HepG2 (cell line): ENCODE results near the gene ZNF277. TPM values are rescaled to one million over a fixed set of nuclear protein-coding genes. Genes with fewer than 3 reads are reported as not detected.

Experiments used
- BHLHE40 ChIP-seq: IDR thresholded peaks from 2 replicates; pipeline ENCODE4 v1.6.1; 2011; ENCODE audit warnings: low read length, improper control_type of control experiment
- CEBPG ChIP-seq: IDR thresholded peaks from 2 replicates; pipeline ENCODE4 v1.6.1; 2016
- ETV6 ChIP-seq: sonication (generic); formaldehyde crosslinking; conservative IDR thresholded peaks from 2 replicates; pipeline ENCODE4 v1.4.0; 2020; ENCODE audit warnings: missing genetic modification reagents
- FOXC1 ChIP-seq: sonication (generic); formaldehyde crosslinking; IDR thresholded peaks from 2 replicates; pipeline ENCODE4 v1.8.0; 2022; ENCODE audit warnings: mild to moderate bottlenecking, missing genetic modification reagents, borderline replicate concordance
- JARID2 ChIP-seq: sonication (generic); formaldehyde crosslinking; IDR thresholded peaks from 2 replicates; pipeline ENCODE4 v1.8.1; 2023; ENCODE audit warnings: missing genetic modification reagents, inconsistent platforms; ENCODE audit not compliant: insufficient replicate concordance
- PATZ1 ChIP-seq: sonication (generic); formaldehyde crosslinking; IDR thresholded peaks from 2 replicates; pipeline ENCODE4 v1.4.0; 2020; ENCODE audit warnings: missing genetic modification reagents
- PAWR ChIP-seq: sonication (generic); formaldehyde crosslinking; IDR thresholded peaks from 2 replicates; pipeline ENCODE4 v1.4.0; 2020; ENCODE audit warnings: missing genetic modification reagents, mild to moderate bottlenecking, borderline replicate concordance
- PHB2 ChIP-seq: fragments of 450-650 bp; IDR thresholded peaks from 2 replicates; pipeline ENCODE4 v1.6.1; 2018; ENCODE audit not compliant: partially characterized antibody
- SAFB2 ChIP-seq: sonication (generic); formaldehyde crosslinking; IDR thresholded peaks from 2 replicates; pipeline ENCODE4 v1.5.1; 2020; ENCODE audit warnings: missing genetic modification reagents, low read depth, mild to moderate bottlenecking, borderline replicate concordance
- ZFP62 ChIP-seq: sonication (generic); formaldehyde crosslinking; IDR thresholded peaks from 2 replicates; pipeline ENCODE4 v1.4.0; 2020; ENCODE audit warnings: missing genetic modification reagents
- ZNF232 ChIP-seq: sonication (generic); formaldehyde crosslinking; IDR thresholded peaks from 2 replicates; pipeline ENCODE4 v1.4.0; 2020; ENCODE audit warnings: missing genetic modification reagents, borderline replicate concordance
- ZNF253 ChIP-seq: sonication (generic); formaldehyde crosslinking; IDR thresholded peaks from 2 replicates; pipeline ENCODE4 v1.8.0; 2022; ENCODE audit warnings: mild to moderate bottlenecking, missing genetic modification reagents, borderline replicate concordance
- ZNF556 ChIP-seq: sonication (generic); formaldehyde crosslinking; IDR thresholded peaks from 2 replicates; pipeline ENCODE4 v1.4.0; 2020; ENCODE audit warnings: mild to moderate bottlenecking, missing genetic modification reagents, borderline replicate concordance
- ZNF747 ChIP-seq: sonication (generic); formaldehyde crosslinking; IDR thresholded peaks from 2 replicates; pipeline ENCODE4 v1.8.1; 2023; ENCODE audit warnings: missing genetic modification reagents, mild to moderate bottlenecking, borderline replicate concordance
- ZNF768 ChIP-seq: sonication (generic); formaldehyde crosslinking; IDR thresholded peaks from 2 replicates; pipeline ENCODE4 v1.4.0; 2020; ENCODE audit warnings: missing genetic modification reagents
- polyA plus RNA-seq, 8 experiments: library from polyadenylated mRNA; depleted of rRNA in 3 of 8; stranded (reverse) in 7 of 8; unstranded in 1 of 8; fragments of >200 nt; fragmentation: Illumina TruSeq in 4 of 8; extraction: Trizol in 4 of 8; gene quantifications; 2 replicates each; pipeline versions ENCODE4 v1.2.1 to v1.2.3, GENCODE V29; 2011 to 2016; ENCODE audit warnings: low read depth in 4 of 8, missing spikeins in 1 of 8, mixed read lengths in 1 of 8; ENCODE audit not compliant: insufficient read depth in 1 of 8
- total RNA-seq, 5 experiments: library from RNA; depleted of rRNA; stranded (reverse); fragments of >200 nt; fragmentation: Illumina TruSeq; extraction: Trizol; gene quantifications; 2 replicates each; pipeline ENCODE4 v1.2.3, GENCODE V29; 2016; ENCODE audit warnings: low read depth in 1 of 5
- TF ChIP-seq, protein P1 (sequence below): sonication (generic); formaldehyde crosslinking; IDR thresholded peaks from 2 replicates; pipeline ENCODE4 v1.5.0; 2020; ENCODE audit warnings: missing genetic modification reagents
- TF ChIP-seq, protein P2 (sequence below): sonication (generic); formaldehyde crosslinking; IDR thresholded peaks from 2 replicates; pipeline ENCODE4 v1.4.0; 2020; ENCODE audit warnings: mild to moderate bottlenecking, missing genetic modification reagents
- TF ChIP-seq, protein P3 (sequence below): sonication (generic); formaldehyde crosslinking; IDR thresholded peaks from 2 replicates; pipeline ENCODE4 v1.5.0; 2020; ENCODE audit warnings: mild to moderate bottlenecking, missing genetic modification reagents
- TF ChIP-seq, protein P4 (sequence below): sonication (generic); formaldehyde crosslinking; IDR thresholded peaks from 2 replicates; pipeline ENCODE4 v1.4.0; 2020; ENCODE audit warnings: missing genetic modification reagents, borderline replicate concordance

The ZNF277 gene
- total and polyA plus RNA-seq, 2 of the 13 experiments (the other 11 are each of a cell fraction or from before 2014, with no cell fraction given), result 29.1 to 30.1 TPM

DNA sequence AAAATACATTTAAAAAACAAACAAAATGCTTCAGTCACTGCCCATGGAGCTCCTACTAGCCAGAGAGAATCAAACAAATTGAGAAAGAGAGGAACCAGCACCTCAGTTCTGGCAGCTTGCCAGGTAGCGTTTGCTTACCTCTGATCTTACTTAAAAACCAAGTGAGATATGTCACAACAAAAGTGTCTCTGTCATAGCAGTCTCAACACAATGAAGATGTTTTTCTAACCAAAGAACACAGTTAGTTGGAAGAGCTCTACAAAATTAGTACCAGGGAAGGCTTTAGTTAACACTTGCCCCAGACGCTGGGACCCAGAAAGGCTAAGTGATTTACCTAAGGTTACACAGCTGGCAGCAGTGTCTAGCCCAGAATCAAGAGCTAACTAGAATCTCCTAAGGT, 3.7 kb upstream of the ZNF277 start (continued):
- TF ChIP-seq, protein P1, sequence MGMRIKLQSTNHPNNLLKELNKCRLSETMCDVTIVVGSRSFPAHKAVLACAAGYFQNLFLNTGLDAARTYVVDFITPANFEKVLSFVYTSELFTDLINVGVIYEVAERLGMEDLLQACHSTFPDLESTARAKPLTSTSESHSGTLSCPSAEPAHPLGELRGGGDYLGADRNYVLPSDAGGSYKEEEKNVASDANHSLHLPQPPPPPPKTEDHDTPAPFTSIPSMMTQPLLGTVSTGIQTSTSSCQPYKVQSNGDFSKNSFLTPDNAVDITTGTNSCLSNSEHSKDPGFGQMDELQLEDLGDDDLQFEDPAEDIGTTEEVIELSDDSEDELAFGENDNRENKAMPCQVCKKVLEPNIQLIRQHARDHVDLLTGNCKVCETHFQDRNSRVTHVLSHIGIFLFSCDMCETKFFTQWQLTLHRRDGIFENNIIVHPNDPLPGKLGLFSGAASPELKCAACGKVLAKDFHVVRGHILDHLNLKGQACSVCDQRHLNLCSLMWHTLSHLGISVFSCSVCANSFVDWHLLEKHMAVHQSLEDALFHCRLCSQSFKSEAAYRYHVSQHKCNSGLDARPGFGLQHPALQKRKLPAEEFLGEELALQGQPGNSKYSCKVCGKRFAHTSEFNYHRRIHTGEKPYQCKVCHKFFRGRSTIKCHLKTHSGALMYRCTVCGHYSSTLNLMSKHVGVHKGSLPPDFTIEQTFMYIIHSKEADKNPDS (CRISPR knock-in tag), result no peak
- TF ChIP-seq PATZ1 (CRISPR knock-in tag) (no peak), PHB2 (no peak), ZNF747 (CRISPR knock-in tag) (no peak), CEBPG (CRISPR knock-in tag) (peak; percentile 54; the same call in 1 of the 2 replicates), ZNF253 (CRISPR knock-in tag) (no peak), ZNF232 (CRISPR knock-in tag) (no peak), PAWR (CRISPR knock-in tag) (no peak), ZNF768 (CRISPR knock-in tag) (peak; percentile 76; the same call in 1 of the 2 replicates), SAFB2 (no peak), JARID2 (CRISPR knock-in tag) (no peak), BHLHE40 (no peak), ZFP62 (CRISPR knock-in tag) (no peak), FOXC1 (CRISPR knock-in tag) (no peak), ZNF556 (no peak), ETV6 (CRISPR knock-in tag) (no peak)
- TF ChIP-seq, protein P2, sequence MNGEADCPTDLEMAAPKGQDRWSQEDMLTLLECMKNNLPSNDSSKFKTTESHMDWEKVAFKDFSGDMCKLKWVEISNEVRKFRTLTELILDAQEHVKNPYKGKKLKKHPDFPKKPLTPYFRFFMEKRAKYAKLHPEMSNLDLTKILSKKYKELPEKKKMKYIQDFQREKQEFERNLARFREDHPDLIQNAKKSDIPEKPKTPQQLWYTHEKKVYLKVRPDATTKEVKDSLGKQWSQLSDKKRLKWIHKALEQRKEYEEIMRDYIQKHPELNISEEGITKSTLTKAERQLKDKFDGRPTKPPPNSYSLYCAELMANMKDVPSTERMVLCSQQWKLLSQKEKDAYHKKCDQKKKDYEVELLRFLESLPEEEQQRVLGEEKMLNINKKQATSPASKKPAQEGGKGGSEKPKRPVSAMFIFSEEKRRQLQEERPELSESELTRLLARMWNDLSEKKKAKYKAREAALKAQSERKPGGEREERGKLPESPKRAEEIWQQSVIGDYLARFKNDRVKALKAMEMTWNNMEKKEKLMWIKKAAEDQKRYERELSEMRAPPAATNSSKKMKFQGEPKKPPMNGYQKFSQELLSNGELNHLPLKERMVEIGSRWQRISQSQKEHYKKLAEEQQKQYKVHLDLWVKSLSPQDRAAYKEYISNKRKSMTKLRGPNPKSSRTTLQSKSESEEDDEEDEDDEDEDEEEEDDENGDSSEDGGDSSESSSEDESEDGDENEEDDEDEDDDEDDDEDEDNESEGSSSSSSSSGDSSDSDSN, result no peak
- TF ChIP-seq, protein P3, sequence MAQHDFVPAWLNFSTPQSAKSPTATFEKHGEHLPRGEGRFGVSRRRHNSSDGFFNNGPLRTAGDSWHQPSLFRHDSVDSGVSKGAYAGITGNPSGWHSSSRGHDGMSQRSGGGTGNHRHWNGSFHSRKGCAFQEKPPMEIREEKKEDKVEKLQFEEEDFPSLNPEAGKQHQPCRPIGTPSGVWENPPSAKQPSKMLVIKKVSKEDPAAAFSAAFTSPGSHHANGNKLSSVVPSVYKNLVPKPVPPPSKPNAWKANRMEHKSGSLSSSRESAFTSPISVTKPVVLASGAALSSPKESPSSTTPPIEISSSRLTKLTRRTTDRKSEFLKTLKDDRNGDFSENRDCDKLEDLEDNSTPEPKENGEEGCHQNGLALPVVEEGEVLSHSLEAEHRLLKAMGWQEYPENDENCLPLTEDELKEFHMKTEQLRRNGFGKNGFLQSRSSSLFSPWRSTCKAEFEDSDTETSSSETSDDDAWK, result no peak
- TF ChIP-seq, protein P4, sequence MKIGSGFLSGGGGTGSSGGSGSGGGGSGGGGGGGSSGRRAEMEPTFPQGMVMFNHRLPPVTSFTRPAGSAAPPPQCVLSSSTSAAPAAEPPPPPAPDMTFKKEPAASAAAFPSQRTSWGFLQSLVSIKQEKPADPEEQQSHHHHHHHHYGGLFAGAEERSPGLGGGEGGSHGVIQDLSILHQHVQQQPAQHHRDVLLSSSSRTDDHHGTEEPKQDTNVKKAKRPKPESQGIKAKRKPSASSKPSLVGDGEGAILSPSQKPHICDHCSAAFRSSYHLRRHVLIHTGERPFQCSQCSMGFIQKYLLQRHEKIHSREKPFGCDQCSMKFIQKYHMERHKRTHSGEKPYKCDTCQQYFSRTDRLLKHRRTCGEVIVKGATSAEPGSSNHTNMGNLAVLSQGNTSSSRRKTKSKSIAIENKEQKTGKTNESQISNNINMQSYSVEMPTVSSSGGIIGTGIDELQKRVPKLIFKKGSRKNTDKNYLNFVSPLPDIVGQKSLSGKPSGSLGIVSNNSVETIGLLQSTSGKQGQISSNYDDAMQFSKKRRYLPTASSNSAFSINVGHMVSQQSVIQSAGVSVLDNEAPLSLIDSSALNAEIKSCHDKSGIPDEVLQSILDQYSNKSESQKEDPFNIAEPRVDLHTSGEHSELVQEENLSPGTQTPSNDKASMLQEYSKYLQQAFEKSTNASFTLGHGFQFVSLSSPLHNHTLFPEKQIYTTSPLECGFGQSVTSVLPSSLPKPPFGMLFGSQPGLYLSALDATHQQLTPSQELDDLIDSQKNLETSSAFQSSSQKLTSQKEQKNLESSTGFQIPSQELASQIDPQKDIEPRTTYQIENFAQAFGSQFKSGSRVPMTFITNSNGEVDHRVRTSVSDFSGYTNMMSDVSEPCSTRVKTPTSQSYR (CRISPR knock-in tag), result no peak
